Caco-2 (cell line): ENCODE data around the gene COL5A1. TPM values are rescaled to one million over a fixed set of nuclear protein-coding genes. Genes with fewer than 3 reads are reported as not detected.

ENCODE experiments used
- BruUV-seq: library from RNA; stranded (reverse); fragments of 400-500 nt; replicated peaks from 2 replicates; lab custom pipeline; 2021; lab: Mats Ljungman, UMichigan
- CTCF ChIA-PET: fragments of 300-600 bp; sonication (Branson Sonifier 250); formaldehyde crosslinking; loops from one replicate; lab custom pipeline; 2022; ENCODE audit warnings: antibody characterized with exemption; lab: Charles Lee
- POLR2A ChIA-PET: fragments of 300-600 bp; sonication (Branson Sonifier 250); formaldehyde crosslinking; loops from one replicate; lab custom pipeline; 2022; ENCODE audit warnings: antibody characterized with exemption; lab: Charles Lee
- DNase-seq, 2 experiments: peaks; one replicate each; pipeline versions ENCODE4 v3.0.0 to v3.0.0-alpha.2; 2020 to 2022
- H3K27me3 ChIP-seq: replicated peaks from 2 replicates; pipeline ENCODE4 v1.6.0; 2011; ENCODE audit warnings: low read length; ENCODE audit not compliant: control insufficient read depth, insufficient read depth
- H3K36me3 ChIP-seq: 2 replicates; pipeline ENCODE4 v1.5.1; 2011; ENCODE audit warnings: low read length; ENCODE audit not compliant: control insufficient read depth, insufficient read depth
- H3K4me1 ChIP-seq: fragments of 250-450 bp; sonication (Bioruptor Pico); 2 replicates; pipeline ENCODE4 v1.5.1; 2020; ENCODE audit warnings: mild to moderate bottlenecking
- H3K4me3 ChIP-seq: 2 replicates; pipeline ENCODE4 v1.5.1; 2011; ENCODE audit warnings: low read depth, mild to moderate bottlenecking, control low read depth, low read length
- H3K9me3 ChIP-seq: fragments of 250-450 bp; sonication (Bioruptor Pico); 2 replicates; pipeline ENCODE4 v1.5.1; 2020; ENCODE audit warnings: mild to moderate bottlenecking, moderate library complexity
- H3K27ac Mint-ChIP-seq: one replicate; pipeline ENCODE4 v1.8.0; 2022; ENCODE audit warnings: mixed read lengths; ENCODE audit not compliant: unreplicated experiment
- H3K27me3 Mint-ChIP-seq: one replicate; pipeline ENCODE4 v1.8.0; 2022; ENCODE audit warnings: mixed read lengths; ENCODE audit not compliant: insufficient read depth, unreplicated experiment
- H3K36me3 Mint-ChIP-seq: one replicate; pipeline ENCODE4 v1.8.0; 2022; ENCODE audit warnings: mild to moderate bottlenecking, mixed read lengths; ENCODE audit not compliant: insufficient read depth, unreplicated experiment
- H3K4me1 Mint-ChIP-seq: one replicate; pipeline ENCODE4 v1.8.0; 2022; ENCODE audit warnings: low read depth, mixed read lengths; ENCODE audit not compliant: unreplicated experiment
- H3K4me3 Mint-ChIP-seq: one replicate; pipeline ENCODE4 v1.8.0; 2022; ENCODE audit warnings: mild to moderate bottlenecking, moderate library complexity, mixed read lengths; ENCODE audit not compliant: unreplicated experiment
- H3K9me3 Mint-ChIP-seq: one replicate; pipeline ENCODE4 v1.8.0; 2022; ENCODE audit warnings: mixed read lengths; ENCODE audit not compliant: unreplicated experiment
- intact Hi-C: fragments of 100-400 bp; cut with micrococcal nuclease; formaldehyde crosslinking; loops from one replicate; pipeline ENCODE4 v1.10.0; 2022; ENCODE audit not compliant: unreplicated experiment
- total RNA-seq: library from RNA; stranded (reverse); gene quantifications from 2 replicates; pipeline ENCODE4 v1.2.3, GENCODE V29; 2022
- TF ChIP-seq, protein P1 (sequence below), 2 experiments: fragments of 200-600 bp in 1 of 2; IDR thresholded peaks; 1 replicate in 1 of 2; 2 replicates in 1 of 2; pipeline versions ENCODE4 v1.5.1 to v1.8.0; 2011 to 2022; ENCODE audit warnings: antibody characterized with exemption in 1 of 2, control low read depth in 1 of 2, inconsistent platforms in 1 of 2, low read depth in 1 of 2, low read length in 1 of 2, mild to moderate bottlenecking in 1 of 2, moderate library complexity in 1 of 2; ENCODE audit not compliant: insufficient read depth in 1 of 2, severe bottlenecking in 1 of 2, unreplicated experiment in 1 of 2

COL5A1 gene
- total RNA-seq, 1 experiment from 2014 or later = 4.8 TPM

DNA sequence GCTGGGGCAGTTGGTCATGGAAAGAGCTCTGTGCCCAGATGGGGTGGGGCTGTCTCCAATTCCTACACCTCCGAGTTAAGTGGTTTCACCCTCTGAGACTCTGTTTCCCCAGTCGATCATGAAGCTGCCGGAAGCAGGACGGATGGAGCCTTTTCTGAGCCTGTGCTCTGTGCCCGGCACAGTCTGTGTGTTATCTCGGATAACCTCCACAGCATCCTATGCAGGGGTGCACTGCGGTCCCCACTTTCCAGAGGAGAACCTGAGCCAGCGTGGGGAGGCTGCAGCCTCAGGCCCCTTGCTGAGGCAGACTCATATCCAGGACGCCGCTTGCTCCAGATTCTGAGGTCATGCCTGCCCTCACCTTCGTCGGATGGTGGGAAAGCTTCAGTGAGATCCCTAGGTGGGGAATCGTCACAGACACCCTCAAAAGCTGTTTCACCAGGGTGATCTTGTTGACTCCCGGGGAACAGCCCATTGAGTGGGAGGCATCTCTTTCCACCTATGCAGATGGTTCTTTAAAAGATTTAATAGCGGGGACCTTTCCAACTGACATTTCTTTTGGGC lies 6.9 kb upstream of the COL5A1 start:
- no peaks in the 10 kb centered on the region for H3K9me3 Mint-ChIP-seq
- no peak overlapping the region for H3K4me3 Mint-ChIP-seq
- BruUV-seq = no TSS peak
- no peaks in the 10 kb centered on the region for H3K4me1 Mint-ChIP-seq
- no peak overlapping the region for H3K27ac Mint-ChIP-seq
- ChIA-PET CTCF (no interaction called here), POLR2A (no interaction called here)
- TF ChIP-seq, protein P1, sequence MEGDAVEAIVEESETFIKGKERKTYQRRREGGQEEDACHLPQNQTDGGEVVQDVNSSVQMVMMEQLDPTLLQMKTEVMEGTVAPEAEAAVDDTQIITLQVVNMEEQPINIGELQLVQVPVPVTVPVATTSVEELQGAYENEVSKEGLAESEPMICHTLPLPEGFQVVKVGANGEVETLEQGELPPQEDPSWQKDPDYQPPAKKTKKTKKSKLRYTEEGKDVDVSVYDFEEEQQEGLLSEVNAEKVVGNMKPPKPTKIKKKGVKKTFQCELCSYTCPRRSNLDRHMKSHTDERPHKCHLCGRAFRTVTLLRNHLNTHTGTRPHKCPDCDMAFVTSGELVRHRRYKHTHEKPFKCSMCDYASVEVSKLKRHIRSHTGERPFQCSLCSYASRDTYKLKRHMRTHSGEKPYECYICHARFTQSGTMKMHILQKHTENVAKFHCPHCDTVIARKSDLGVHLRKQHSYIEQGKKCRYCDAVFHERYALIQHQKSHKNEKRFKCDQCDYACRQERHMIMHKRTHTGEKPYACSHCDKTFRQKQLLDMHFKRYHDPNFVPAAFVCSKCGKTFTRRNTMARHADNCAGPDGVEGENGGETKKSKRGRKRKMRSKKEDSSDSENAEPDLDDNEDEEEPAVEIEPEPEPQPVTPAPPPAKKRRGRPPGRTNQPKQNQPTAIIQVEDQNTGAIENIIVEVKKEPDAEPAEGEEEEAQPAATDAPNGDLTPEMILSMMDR (IDR thresholded peaks at IDR 0.05; ENCODE audit: insufficient read depth in 1 of 2, low read depth in 1 of 2, low read length in 1 of 2, severe bottlenecking in 1 of 2, unreplicated experiment in 1 of 2) = no peak
- H3K36me3 Mint-ChIP-seq = no peaks in the 10 kb centered on the region
- Histone ChIP-seq H3K4me1 (no peaks in the 10 kb centered on the region), H3K36me3 (no peaks in the 10 kb centered on the region), H3K27me3 (no peaks in the 10 kb centered on the region), H3K9me3 (no peaks in the 10 kb centered on the region), H3K4me3 (no peak overlapping the region)
- DNase-seq = no peak
- intact Hi-C loops = no loop called here
- peaks cover 3% of the 10 kb centered on the region for H3K27me3 Mint-ChIP-seq

DNA sequence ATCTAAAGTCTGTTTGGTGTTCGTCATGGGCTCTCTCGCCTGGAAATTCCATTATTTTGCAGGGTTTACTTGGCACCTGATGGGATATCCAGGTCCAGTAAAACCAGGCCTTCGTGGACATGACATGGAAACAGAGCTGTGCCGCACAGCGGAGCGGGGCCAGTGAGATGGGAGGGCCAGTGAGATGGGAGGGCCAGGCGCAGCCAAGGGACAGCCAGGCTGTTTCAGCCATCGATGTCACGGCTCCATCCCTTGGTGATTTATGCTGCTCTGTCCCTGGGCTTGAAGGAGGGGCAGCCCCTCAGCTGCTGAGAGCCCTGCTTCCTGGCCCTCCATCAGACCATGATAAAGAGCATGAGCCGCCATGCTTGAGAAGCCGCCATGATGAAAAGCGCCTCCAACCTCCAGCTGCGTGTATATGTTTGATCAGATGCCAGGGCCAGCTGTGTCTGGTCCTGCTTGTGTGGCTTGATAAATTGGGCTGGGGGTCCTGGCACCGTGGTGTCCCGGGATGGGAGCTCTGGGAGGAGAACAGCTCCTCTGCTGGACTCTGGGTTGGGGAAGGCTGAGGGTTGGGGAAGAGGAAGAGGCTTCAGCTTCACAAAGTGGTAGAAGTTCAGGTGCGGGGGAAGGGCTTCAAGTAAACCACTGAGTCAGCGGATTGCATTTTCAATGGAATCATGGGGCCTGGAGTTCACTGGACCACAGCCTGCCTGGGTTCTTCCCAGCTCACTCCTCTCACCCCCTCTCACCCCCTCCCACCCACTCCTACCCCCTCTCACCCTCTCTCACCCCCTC lies 6.1 kb upstream of the COL5A1 start:
- Mint-ChIP-seq H3K9me3 (no peaks in the 10 kb centered on the region), H3K4me1 (no peaks in the 10 kb centered on the region), H3K36me3 (no peaks in the 10 kb centered on the region), H3K27ac (no peak overlapping the region), H3K27me3 (peaks cover 3% of the 10 kb centered on the region), H3K4me3 (no peak overlapping the region)
- Histone ChIP-seq H3K4me1 (no peaks in the 10 kb centered on the region), H3K9me3 (no peaks in the 10 kb centered on the region), H3K36me3 (no peaks in the 10 kb centered on the region), H3K4me3 (no peak overlapping the region), H3K27me3 (no peaks in the 10 kb centered on the region)
- ChIA-PET CTCF (interaction anchor here (0.6 kb wide), 1 partner anchor 62 kb away, joined by 3 read pairs; no protein-coding TSS in a partner anchor), POLR2A (no interaction called here)
- intact Hi-C loops = no loop called here
- DNase-seq = no peak
- no TSS peak for BruUV-seq
- TF ChIP-seq, protein P1 (IDR thresholded peaks at IDR 0.05; ENCODE audit: insufficient read depth in 1 of 2, low read depth in 1 of 2, low read length in 1 of 2, severe bottlenecking in 1 of 2, unreplicated experiment in 1 of 2) = no peak

DNA sequence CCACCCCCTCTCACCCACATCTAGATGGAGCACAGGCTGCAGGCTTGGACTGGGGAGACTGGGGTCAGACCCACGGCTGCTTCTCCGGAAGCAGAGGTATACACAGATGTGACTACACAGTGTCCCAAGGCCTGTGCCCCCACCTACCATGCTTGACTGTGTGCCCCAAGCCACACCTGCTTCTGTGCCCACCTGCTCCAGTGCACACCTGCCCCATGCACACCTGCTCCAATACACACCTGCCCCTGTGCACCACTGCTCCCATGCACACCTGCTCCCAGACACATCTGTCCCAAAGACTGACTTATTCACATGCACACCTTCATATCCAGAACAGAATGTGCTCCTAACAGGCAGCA lies 5.5 kb upstream of the COL5A1 start:
- TF ChIP-seq, protein P1 (IDR thresholded peaks at IDR 0.05; ENCODE audit: insufficient read depth in 1 of 2, low read depth in 1 of 2, low read length in 1 of 2, severe bottlenecking in 1 of 2, unreplicated experiment in 1 of 2) = no peak
- intact Hi-C loops = no loop called here
- H3K27me3 Mint-ChIP-seq = peaks cover 3% of the 10 kb centered on the region
- no peaks in the 10 kb centered on the region for H3K4me1 Mint-ChIP-seq
- no peaks in the 10 kb centered on the region for H3K27me3 ChIP-seq
- ChIA-PET POLR2A (no interaction called here), CTCF (no interaction called here)
- no peaks in the 10 kb centered on the region for H3K36me3 Mint-ChIP-seq
- no peak for DNase-seq
- no peak overlapping the region for H3K27ac Mint-ChIP-seq
- H3K4me3 Mint-ChIP-seq = no peak overlapping the region
- H3K9me3 Mint-ChIP-seq = no peaks in the 10 kb centered on the region
- H3K36me3 ChIP-seq = no peaks in the 10 kb centered on the region
- H3K4me3 ChIP-seq = no peak overlapping the region
- no peaks in the 10 kb centered on the region for H3K9me3 ChIP-seq
- H3K4me1 ChIP-seq = peaks cover 4% of the 10 kb centered on the region; the same call in 1 of the 2 replicates
- BruUV-seq = no TSS peak
